DOHH2 (cell line): ENCODE data around the gene MYOG.

Source experiments
- CTCF ChIP-seq: fragments of 200-600 bp; sonication (generic); IDR thresholded peaks from one replicate; pipeline ENCODE4 v1.5.1; 2014; ENCODE audit warnings: antibody characterized with exemption, mild to moderate bottlenecking, low read depth, low read length; ENCODE audit not compliant: poor library complexity, severe bottlenecking
- EZH2phosphoT487 ChIP-seq: fragments of 200-600 bp; sonication (generic); IDR thresholded peaks from 2 replicates; pipeline ENCODE4 v1.6.1; 2017; ENCODE audit warnings: borderline replicate concordance, mild to moderate bottlenecking, antibody characterized with exemption, low read length, moderate library complexity, mixed read lengths

GRCh38 chr1:203130358-203130985, 44.7 kb upstream of the MYOG start:
- TF ChIP-seq CTCF (no peak), EZH2phosphoT487 (no peak)
